ENCODE measurements around the gene ATP6V0E1.
"Not testable (repeated sequence)": the region's sequence is repeated elsewhere in the genome, so short reads cannot be mapped to it uniquely, and the experiment has no call there.

The ATP6V0E1 gene

GRCh38 chr5:173056783-173057061, 73.2 kb downstream of the ATP6V0E1 start:
- DNase-seq (ENCODE audit: extremely low spot score, insufficient read length, low read depth) (no peak), FAIRE-seq (no peak)

- FAIRE-seq (peak; percentile 96), DNase-seq (ENCODE audit: extremely low spot score, insufficient read length, low read depth) (peak; percentile 95)
These were observed 73.7 kb downstream of the ATP6V0E1 start for GRCh38 chr5:173057062-173057924.

GRCh38 chr5:173062141-173062540, 78.6 kb downstream of the ATP6V0E1 start:
- FAIRE-seq: no peak

DNA sequence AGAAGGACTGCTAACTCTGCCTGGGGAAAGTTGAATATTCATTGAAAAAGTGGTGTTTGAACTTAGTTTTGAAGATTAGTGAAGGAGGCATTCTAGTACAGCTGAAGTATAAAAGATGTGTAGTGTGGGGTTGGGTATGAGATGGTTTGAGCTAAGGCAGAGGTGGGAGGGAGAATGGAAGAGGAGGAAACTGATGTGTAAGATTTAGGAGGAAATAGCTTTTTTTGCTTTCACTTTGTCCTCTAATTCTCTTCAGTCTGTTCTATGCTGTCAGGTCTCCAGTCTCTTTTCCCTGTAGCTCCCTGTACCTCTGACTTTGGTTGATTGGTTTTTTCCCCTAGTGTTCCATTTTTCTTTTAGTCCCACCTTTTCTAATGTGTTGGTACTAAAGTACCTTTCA, 81.6 kb downstream of the ATP6V0E1 start:
- DNase-seq (ENCODE audit: extremely low spot score, insufficient read length, low read depth) (no peak), FAIRE-seq (peak; percentile 67)

More at GRCh38 chr5:173062141-173062540, 78.6 kb downstream of the ATP6V0E1 start:
- no peak for DNase-seq (ENCODE audit: extremely low spot score, insufficient read length, low read depth)

GRCh38 chr5:173069671-173070070, 86.1 kb downstream of the ATP6V0E1 start:
- FAIRE-seq: no peak
- DNase-seq (ENCODE audit: extremely low spot score, insufficient read length, low read depth): no peak

GRCh38 chr5:173075137-173075843, 91.7 kb downstream of the ATP6V0E1 start:
- FAIRE-seq (no peak), DNase-seq (ENCODE audit: extremely low spot score, insufficient read length, low read depth) (no peak)

DNA sequence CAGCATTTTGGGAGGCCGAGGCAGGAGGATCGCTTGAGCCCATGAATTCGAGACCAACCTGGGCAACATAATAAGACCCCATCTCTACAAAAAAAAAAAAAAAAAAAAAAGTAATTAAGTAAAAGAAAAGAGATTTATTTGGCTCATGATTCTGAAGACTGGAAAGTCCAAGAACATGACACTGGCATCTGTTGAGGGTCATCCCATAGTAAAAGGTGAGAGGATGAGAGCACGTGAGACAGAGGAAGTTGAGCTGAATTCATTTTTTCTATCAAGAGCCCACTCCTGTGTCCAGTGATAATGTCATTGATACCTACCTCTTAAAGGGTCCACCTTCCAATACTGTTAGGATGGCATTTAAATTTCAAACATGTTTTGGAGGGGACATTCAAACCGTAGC, 92.4 kb downstream of the ATP6V0E1 start:
- FAIRE-seq: no peak

GRCh38 chr5:173076471-173076870, 92.9 kb downstream of the ATP6V0E1 start:
- FAIRE-seq: not testable (repeated sequence)

More for the DNA sequence above, 92.4 kb downstream of the ATP6V0E1 start:
- DNase-seq (ENCODE audit: extremely low spot score, insufficient read length, low read depth): no peak

GRCh38 chr5:173078878-173079277, 95.3 kb downstream of the ATP6V0E1 start:
- DNase-seq (ENCODE audit: extremely low spot score, insufficient read length, low read depth) (no peak), FAIRE-seq (no peak)

More at GRCh38 chr5:173076471-173076870, 92.9 kb downstream of the ATP6V0E1 start:
- DNase-seq (ENCODE audit: extremely low spot score, insufficient read length, low read depth): not testable (repeated sequence)
